Spleen (tissue), 11 donors: ENCODE results near the gene RSBN1. TPM values are rescaled to one million over a fixed set of nuclear protein-coding genes. Genes with fewer than 3 reads are reported as not detected.

ENCODE experiments used
- DNase-seq: peaks from one replicate; pipeline ENCODE4 v3.0.0-alpha.2; 2020
- H3K27ac ChIP-seq, 8 donors: fragments of 200-600 bp; sonication (generic) in 7 of 8; 1 replicate in 4 of 8; 2 replicates in 4 of 8; pipeline versions ENCODE4 v1.5.0 to v1.8.0; 2016 to 2021; ENCODE audit warnings: inconsistent platforms in 4 of 8, mild to moderate bottlenecking in 4 of 8, moderate library complexity in 1 of 8
- H3K27me3 ChIP-seq, 7 donors: fragments of 200-600 bp; sonication (generic) in 6 of 7; replicated peaks in 1 of 7; 1 replicate in 4 of 7; 2 replicates in 3 of 7; pipeline versions ENCODE4 v1.5.0 to v1.8.0; 2016 to 2021; ENCODE audit warnings: inconsistent platforms in 3 of 7, mild to moderate bottlenecking in 1 of 7
- H3K36me3 ChIP-seq, 6 donors: fragments of 200-600 bp; sonication (generic) in 5 of 6; 1 replicate in 4 of 6; 2 replicates in 2 of 6; pipeline versions ENCODE4 v1.5.0 to v1.8.0; 2016 to 2021; ENCODE audit warnings: inconsistent platforms in 2 of 6
- H3K4me1 ChIP-seq, 6 donors: fragments of 200-600 bp; sonication (generic) in 5 of 6; 1 replicate in 3 of 6; 2 replicates in 3 of 6; pipeline versions ENCODE4 v1.5.0 to v1.8.0; 2016 to 2021; ENCODE audit warnings: inconsistent platforms in 3 of 6
- H3K4me3 ChIP-seq, 8 donors: fragments of 200-600 bp; sonication (generic) in 7 of 8; 1 replicate in 4 of 8; 2 replicates in 4 of 8; pipeline versions ENCODE4 v1.5.0 to v1.8.0; 2016 to 2021; ENCODE audit warnings: inconsistent platforms in 4 of 8, mild to moderate bottlenecking in 4 of 8, moderate library complexity in 2 of 8
- H3K9me3 ChIP-seq, 8 donors: fragments of 200-600 bp; sonication (generic) in 7 of 8; 1 replicate in 4 of 8; 2 replicates in 4 of 8; pipeline versions ENCODE4 v1.5.0 to v1.8.0; 2016 to 2021; ENCODE audit warnings: inconsistent platforms in 4 of 8
- CTCF ChIP-seq, 11 experiments: fragments of 200-600 bp in 7 of 11; fragments of 450-650 bp in 4 of 11; sonication (generic) in 4 of 11; IDR thresholded peaks in 8 of 11; conservative IDR thresholded peaks in 3 of 11; 1 replicate in 7 of 11; 2 replicates in 4 of 11; pipeline versions ENCODE4 v1.4.0 to v1.8.0; 2016 to 2021; ENCODE audit warnings: antibody characterized with exemption in 11 of 11, inconsistent platforms in 4 of 11, mild to moderate bottlenecking in 1 of 11
- POLR2A ChIP-seq, 3 donors: fragments of 450-650 bp; IDR thresholded peaks; one replicate each; pipeline ENCODE4 v1.5.1; 2017; ENCODE audit warnings: antibody characterized with exemption in 3 of 3, mild to moderate bottlenecking in 1 of 3
- POLR2AphosphoS5 ChIP-seq, 3 donors: sonication (generic); formaldehyde crosslinking; IDR thresholded peaks; one replicate each; pipeline ENCODE4 v1.5.1; 2017; ENCODE audit warnings: antibody characterized with exemption in 3 of 3
- WGBS, 5 donors: extraction: QIAGEN DNeasy Blood & Tissue Kit in 3 of 5; methylation state at CpG; one replicate each; pipeline versions ENCODE4 v1.1.5 to v1.1.7; 2013 to 2018; 5-methylcytosine and 5-hydroxymethylcytosine counted together
- intact Hi-C: fragments of 100-400 bp; cut with DNase I; formaldehyde crosslinking; loops from one replicate; pipeline ENCODE4 v1.15.0; 2023; ENCODE audit warnings: low total_unique reads
- polyA plus RNA-seq, 3 donors: library from polyadenylated mRNA; stranded (reverse); fragments of 200-250 nt; gene quantifications; one replicate each; pipeline ENCODE4 v1.2.1, GENCODE V29; 2013
- total RNA-seq, 7 donors: library from RNA; depleted of rRNA in 3 of 7; stranded (reverse); fragments of >200 nt in 3 of 7; fragmentation: NEBNext Ultra II Directional in 4 of 7; extraction: Animal tissue kit (Norgen Biotek cat#: 25700) in 4 of 7; gene quantifications; one replicate each; pipeline versions ENCODE4 v1.1.0 to v1.2.1, GENCODE V29; 2016 to 2021
- donor health status: healthy with polysubstance abuse.
- donor health status: DM: no; HTN: no; CAD: no; lungs with moderate emphysema.
- donor health status: DM: no; HTN: no; CAD: no.
- donor health status: Bipolar disorder and iron deficiency.
- donor health status: healthy.
- donor health status: DM: no; HTN: no; CAD: no.
- donor health status: DM: yes; HTN: yes; CAD: no.

RSBN1 gene
- total and polyA plus RNA-seq, 10 donors, result 5.4 to 34.0 (median 25.7) TPM

DNA sequence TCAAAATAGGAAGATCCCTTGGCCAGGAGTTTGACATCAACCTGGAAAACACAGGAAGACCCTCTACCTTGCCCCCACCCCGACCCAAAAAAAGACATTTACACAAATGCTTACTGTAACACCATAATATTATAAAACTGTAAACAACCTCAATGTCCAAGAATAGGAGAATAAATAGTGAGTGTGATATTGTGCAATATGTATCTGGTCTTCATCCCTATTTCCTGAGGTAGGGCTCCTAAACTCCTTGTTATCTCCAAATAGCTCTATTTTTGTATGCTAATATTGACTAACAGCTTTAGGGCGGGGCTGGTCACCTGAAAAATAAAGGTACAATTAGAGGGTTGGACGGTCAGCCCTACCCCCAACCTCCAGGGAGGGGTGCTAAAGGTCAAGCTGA is 23.5 kb downstream of the RSBN1 start:
- Histone ChIP-seq H3K27me3 (no peaks in the 10 kb centered on the region), H3K27ac (peak overlapping the region in 2 of 8 donors; percentile 2 to 14), H3K4me1 (peaks cover 7 to 77% (median 34%) of the 10 kb centered on the region in 6 donors), H3K9me3 (no peaks in the 10 kb centered on the region), H3K4me3 (no peak overlapping the region), H3K36me3 (peaks cover 0 to 24% (median 0%) of the 10 kb centered on the region in 6 donors)
- WGBS, 5 donors, result 74 to 97% (median 91%) methylated on average over 3 of the region's 3 CpGs
- no peak for DNase-seq
- intact Hi-C loops, result no loop called here
- TF ChIP-seq POLR2A (IDR thresholded peaks at IDR 0.05), result no peak
- TF ChIP-seq POLR2AphosphoS5 (IDR thresholded peaks at IDR 0.05), result no peak
- TF ChIP-seq CTCF (IDR thresholded peaks at IDR 0.05 in 8 of 11, conservative IDR thresholded peaks at IDR 0.05 in 3 of 11), result no peak

GRCh38 chr1:113787663-113788062 is 24.6 kb downstream of the RSBN1 start:
- H3K4me1 ChIP-seq, result peaks cover 18 to 80% (median 37%) of the 10 kb centered on the region in 6 donors
- WGBS, 5 donors, result 80 to 85% (median 81%) methylated on average over 3 of the region's 3 CpGs
- no peak for TF ChIP-seq CTCF (IDR thresholded peaks at IDR 0.05 in 8 of 11, conservative IDR thresholded peaks at IDR 0.05 in 3 of 11)
- no peak for TF ChIP-seq POLR2A (IDR thresholded peaks at IDR 0.05)
- TF ChIP-seq POLR2AphosphoS5 (IDR thresholded peaks at IDR 0.05), result no peak
- no peaks in the 10 kb centered on the region for H3K9me3 ChIP-seq
- intact Hi-C loops, result no loop called here
- no peak overlapping the region for H3K27ac ChIP-seq
- no peak for DNase-seq
- H3K4me3 ChIP-seq, result no peak overlapping the region
- H3K27me3 ChIP-seq, result no peaks in the 10 kb centered on the region
- H3K36me3 ChIP-seq, result peaks cover 0 to 15% (median 0%) of the 10 kb centered on the region in 6 donors

GRCh38 chr1:113786069-113786468 is 26.2 kb downstream of the RSBN1 start:
- 78 to 94% (median 85%) methylated on average over 1 of the region's 1 CpG for WGBS, 5 donors

More at GRCh38 chr1:113786069-113786468, 26.2 kb downstream of the RSBN1 start:
- peak overlapping the region in 4 of 8 donors; percentile 80 to 90 (median 87) for H3K27ac ChIP-seq
- DNase-seq, result no peak
- H3K27me3 ChIP-seq, result no peaks in the 10 kb centered on the region
- no peaks in the 10 kb centered on the region for H3K9me3 ChIP-seq
- peaks cover 0 to 11% (median 0%) of the 10 kb centered on the region in 6 donors for H3K36me3 ChIP-seq
- H3K4me1 ChIP-seq, result peaks cover 19 to 80% (median 47%) of the 10 kb centered on the region in 6 donors
- intact Hi-C loops, result no loop called here
- TF ChIP-seq CTCF (IDR thresholded peaks at IDR 0.05 in 8 of 11, conservative IDR thresholded peaks at IDR 0.05 in 3 of 11) (no peak), POLR2A (IDR thresholded peaks at IDR 0.05) (no peak)
- no peak overlapping the region for H3K4me3 ChIP-seq
